DMS53 treated with DMSO at 0.1 percent for 48 hours (cell line): ENCODE measurements around the gene CCT3.
"Not testable (repeated sequence)": the region's sequence is repeated elsewhere in the genome, so short reads cannot be mapped to it uniquely, and the experiment has no call there.

ENCODE experiments used
- DNase-seq: peaks from one replicate; lab custom pipeline; 2025; ENCODE audit not compliant: unreplicated experiment; lab: John Stamatoyannopoulos, UW

Gene CCT3

DNA sequence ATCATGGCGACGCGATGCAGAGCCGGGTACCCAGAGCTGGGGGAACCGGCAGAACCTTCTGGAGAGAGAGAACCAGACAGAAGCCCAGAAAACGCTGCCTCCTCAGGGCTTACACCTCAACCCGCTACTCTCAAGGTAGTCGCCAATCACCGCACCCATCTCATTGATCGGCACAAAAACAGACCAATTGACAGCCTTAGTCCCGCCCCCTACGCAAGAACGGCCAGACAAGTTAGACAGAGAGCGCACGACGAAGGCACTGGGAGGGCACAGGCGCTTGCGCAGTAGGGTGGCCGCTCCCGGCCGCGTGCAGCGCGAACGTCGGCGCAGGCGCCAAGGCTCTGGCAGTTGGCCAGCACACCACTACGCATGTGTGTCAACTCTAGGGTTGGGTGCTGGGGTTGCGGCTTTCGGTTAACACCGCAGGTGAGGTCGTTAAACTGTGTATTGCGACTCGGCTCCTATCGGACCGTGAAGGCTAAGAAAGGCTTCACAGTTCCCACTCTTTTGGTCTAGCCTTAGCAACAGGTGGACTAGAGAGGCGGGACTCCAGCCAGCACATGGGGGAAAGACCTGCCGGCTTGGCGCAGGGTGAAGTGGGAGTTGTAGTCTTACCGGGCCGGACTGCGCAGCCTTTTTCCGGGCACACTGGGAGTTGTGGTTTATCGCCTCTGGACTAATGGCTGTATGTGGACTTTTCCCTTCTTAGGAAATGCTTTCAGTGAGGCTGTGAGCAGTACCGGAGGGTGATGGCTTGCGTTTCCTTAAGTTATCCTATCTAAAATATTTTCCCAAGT lies at the start of gene CCT3, which contains the start of gene TSACC:
TSS of gene CCT3 (minus strand) at position 113 of the 797 bp plus-strand sequence. CDS start at position 5, 108 bp downstream.
TSS of gene TSACC (plus strand) at position 347 of the 797 bp plus-strand sequence. CDS start 1,232 bp downstream, outside the sequence.
- DNase-seq, result peak; percentile 98

DNA sequence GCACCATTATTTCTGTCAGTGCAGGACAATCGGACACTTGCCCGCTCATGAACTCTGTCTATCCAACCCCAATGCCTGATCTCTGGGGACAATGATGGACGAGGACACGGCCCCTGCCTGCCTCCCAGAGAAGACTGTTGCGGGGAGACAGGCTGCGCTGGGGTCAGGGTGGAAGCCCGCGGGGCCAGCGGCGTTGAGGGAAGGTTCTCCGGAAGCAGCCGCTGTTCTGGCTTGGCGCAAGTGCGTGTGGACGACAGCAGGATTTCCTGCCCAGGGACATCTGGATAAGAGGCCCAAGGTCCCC lies 49.7 kb upstream of the CCT3 start:
- DNase-seq, result no peak

DNA sequence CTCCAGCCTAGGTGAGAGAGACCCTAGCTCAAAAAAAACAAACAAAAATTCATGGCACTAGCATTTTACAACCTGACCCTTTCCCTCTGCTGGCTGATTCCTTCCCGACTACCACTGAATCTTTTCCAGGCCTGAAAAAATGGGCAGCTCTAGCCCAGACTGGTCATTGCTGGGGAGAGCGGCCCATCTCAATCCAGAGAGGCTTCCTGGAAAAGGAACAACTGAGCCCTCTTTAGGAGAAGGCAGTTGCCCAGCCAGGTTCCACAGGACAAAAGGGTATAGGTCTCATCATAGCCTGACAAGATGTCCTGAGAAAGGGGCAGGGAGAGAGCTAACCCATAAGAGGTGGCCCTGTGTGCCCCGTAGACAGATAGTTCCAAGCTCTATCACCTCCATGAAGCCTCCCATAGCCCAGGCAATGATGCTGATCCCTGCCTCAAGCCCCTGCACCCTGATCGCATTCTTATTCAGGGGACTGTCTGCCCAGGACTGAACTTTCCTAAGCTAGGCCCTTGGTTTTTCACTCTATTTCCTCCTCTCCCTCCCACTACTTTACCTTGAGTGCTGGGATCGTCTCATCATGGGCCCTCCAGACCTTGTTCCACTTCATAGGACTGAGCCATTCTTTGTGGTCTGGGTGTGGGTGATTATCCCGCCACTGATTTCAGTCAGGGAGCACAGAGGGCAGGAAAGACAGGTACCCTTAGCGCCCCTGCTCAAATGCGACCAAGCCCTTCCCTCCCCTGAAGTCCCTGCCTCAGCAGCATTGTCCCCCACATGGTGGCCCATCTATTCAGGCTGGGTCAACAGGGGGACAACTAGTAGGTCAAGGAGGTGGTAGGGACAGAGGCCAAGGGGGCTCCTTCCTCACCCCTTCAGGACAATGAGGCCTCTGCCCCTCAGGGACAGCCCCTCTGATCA lies 49.1 kb upstream of the CCT3 start:
- DNase-seq, result no peak

DNA sequence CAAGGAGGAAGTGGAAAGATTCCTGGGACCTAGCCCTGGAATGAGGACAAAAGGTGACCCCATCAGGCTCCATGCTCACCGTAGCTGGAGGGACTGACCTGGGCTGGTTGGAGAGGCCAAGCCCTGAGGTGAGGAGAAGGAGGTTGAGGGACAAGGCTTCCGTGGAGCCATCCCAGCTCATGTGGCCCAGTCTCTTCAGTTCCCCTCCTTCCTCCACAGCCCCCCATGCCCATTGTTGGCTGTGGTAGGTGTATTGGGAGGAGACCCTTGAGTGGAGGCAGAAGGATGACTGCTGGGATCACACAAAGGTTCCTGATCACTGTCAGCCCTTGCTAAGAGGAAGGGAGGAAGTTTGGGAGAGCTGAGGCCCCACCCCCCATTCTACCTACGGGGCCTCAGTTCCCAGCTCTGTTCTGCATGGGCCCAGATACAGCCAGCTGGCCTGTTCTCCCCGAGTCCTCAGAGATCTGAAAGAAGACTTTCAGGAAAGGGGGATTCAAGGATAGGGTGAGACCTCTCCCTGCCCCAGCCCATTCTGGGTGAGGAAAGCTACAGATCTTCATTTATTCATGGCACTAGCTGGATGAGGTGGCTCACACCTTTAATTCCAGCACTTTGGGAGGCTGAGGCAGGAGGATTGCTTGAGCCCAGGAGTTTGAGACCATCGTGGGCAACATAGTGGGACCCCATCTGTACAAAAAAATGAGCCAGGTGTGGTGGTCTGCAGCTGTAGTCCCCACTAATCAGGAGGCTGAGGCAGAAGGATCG lies 48.2 kb upstream of the CCT3 start:
- no peak for DNase-seq

DNA sequence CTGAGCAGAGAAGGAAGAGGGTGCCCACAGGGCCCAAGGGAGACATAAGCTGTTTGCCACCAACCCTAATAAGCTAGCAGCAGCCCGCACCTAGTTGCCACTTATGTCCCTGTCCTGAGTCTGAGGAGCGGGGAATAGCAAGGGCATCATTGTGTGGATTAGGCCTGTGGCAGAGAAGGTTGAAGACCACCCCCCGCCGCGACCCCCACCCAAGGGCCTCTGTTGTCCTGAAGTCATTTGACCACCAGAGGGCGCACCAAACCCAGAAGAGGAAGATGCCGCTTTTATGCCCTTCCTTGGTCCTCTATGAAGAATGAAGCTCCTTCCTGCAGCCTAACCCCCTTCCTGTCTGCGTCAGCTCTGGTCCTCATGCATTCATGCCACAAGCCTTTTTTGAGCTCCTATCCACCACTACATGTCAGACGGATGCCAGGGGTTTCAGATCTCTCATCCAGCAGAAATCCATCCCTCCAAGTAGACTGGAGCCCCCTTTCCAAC lies 47.5 kb upstream of the CCT3 start:
- DNase-seq, result peak; percentile 87

DNA sequence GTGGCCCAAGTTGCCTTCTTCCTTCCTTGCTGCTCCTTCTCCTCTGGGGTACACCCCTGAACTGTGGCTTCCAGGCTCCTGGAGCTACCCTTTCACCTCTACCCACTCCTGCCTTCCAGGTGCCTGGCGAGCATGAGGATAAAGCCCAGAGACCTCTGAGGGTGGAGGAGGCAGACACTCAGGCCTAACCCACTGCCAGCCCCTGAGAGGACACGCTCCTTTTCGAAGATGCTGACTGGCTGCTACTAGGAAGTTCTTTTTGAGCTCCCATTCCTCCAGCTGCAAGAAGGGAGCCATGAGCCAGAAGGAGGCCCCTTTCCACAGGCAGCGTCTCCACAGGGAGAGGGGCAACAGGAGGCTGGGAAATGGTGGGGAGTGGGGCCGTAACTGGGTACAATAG lies 46.6 kb upstream of the CCT3 start:
- no peak for DNase-seq

DNA sequence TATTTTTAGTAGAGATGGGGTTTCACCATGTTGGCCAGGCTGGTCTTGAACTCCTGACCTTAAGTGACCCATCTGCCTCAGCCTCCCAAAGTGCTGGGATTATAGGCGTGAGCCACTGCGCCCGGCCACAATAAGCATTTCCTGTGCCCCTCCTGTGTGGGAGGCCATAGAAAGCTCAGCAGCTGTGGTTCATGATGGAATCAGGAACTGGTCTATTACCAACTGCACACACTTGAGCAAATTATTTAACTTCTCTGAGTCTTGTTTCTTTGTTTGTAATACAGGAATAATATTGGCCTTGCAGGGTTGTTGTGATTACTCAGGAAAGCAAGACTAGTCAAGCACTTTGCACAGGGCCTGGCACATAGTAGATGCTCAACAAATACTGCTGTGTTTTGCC lies 45.9 kb upstream of the CCT3 start:
- no peak for DNase-seq

DNA sequence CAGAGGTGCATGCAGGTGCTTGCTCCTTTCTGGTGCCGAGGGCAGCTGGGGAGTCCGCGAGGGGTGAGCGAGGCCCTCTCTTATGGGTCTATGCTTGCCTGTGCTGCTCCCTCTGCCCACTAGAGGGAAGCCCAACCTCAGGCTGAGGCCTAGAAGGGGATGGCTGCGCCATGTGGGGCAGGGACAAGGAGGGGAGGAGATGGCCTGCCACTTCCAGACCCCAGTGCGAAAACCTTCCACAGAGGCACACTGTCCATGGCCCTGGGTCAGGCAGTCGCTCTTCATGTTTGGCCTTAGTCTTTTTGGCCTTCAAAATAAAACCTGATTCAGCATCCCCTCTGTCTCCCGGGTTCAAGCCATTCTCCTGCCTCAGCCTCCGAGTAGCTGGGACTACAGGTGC lies 44.9 kb upstream of the CCT3 start:
- DNase-seq, result peak; percentile 72

DNA sequence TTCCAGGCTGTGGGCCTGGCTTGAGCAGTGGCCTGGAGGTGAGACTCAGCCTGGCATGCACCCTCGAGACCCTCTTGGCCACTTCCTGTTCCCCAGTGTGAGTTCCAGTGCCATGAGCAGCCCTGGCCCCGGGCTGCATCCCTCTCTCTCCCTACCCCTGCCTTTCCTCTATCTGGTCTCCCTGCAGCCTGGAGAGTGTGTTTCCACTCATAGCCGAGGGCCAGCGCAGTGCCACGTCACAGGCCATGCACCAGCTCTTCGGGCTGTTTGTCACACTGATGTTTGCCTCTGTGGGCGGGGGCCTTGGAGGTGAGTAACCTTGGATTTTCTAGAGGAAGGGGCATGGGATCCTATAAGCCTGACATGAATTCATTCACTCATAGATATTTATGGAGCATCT lies 44.5 kb upstream of the CCT3 start:
- DNase-seq, result no peak

DNA sequence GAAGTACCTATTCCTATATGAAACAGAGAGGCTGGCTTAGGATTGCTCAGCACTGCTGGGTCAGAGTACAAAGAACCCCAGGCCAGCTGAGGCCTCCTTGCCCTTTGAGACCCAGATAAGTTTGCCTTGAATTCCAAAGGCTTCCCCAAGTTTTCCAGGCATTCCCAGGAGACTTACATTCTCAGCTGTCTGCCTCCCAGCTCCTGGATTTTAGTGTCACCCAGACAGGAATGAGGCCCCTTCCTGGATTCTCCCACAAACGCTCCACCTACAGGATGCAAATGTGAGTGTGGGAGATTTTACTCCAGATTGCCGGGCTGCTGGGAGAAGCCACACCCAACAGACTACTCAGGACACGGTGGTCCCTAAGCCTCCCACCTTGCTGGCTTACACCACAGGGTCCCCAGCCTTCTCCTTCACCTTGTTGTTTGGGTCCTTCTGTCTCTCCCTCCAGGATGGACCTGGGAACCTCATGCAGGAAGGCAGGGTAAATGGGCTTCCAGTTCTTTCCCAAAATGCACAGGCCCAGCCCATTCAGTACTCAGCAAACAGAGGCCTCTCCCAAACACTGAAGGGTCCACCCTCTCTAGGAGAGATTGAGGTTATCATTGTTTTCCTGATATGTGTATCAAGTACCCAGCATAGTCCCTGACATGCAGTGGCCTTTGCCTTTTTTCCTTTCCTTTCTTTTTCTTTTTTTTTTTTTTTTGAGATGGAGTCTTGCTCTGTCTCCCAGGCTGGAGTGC lies 41.5 kb upstream of the CCT3 start:
- no peak for DNase-seq

DNA sequence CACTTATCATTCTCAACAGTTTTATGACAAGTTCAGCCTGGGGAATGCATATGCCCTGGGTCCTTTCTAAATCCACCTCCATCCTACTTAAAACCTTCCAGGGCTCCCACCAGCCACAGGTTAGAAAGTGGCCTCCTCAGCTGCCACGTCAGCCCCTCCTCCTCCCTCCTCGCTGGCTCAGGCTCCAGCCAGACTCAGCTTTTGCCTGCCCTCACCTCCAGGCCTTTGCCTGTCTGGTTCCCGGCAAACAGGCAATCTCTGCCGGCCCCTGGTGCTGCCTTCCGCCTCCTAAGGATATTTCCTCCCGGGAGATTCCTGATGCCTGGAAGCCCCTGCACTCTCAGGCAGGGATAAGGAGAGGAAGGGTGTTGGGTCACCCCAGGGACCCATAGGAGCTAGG lies 40.5 kb upstream of the CCT3 start:
- no peak for DNase-seq

DNA sequence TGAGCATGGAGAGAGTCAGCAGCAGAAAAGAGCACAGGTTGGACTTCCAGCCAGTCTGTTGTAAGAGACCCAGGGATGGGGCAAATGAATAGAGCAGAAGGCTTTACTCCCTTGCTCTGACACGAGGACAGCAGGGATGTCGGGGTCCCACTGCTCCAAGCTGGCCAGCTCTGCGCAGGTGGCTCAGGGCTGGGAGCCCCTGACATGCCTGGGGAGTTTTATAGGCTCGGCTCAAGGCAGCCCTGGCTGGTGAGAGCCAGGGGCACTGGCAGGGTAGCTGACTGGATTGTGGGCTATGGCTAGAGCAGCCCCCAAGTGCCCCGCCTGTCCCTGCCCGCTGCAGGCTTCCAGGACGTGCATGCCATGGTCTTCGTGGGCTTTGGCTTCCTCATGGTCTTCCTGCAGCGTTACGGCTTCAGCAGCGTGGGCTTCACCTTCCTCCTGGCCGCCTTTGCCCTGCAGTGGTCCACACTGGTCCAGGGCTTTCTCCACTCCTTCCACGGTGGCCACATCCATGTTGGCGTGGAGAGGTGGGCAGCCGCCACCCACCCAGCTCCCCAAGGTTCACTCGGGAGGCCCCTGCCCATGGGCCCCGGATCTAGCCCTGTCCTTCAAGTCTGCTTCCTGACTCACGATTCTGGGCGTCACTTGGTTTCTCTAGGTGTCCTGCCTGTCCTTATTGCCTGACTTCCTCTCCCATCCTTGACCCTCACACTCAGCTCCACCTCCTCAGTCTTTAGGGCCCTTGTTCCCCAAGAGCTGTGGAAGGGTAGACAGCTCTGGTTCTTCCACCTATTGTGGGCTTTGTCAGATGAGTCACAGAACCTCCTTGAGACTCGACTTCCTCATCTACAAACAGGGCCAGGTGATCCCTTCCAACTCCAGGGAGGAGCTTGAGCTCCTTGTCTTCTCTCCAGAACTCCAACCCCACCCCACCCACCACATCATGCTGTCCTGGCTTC lies 39.1 kb upstream of the CCT3 start:
- no peak for DNase-seq

DNA sequence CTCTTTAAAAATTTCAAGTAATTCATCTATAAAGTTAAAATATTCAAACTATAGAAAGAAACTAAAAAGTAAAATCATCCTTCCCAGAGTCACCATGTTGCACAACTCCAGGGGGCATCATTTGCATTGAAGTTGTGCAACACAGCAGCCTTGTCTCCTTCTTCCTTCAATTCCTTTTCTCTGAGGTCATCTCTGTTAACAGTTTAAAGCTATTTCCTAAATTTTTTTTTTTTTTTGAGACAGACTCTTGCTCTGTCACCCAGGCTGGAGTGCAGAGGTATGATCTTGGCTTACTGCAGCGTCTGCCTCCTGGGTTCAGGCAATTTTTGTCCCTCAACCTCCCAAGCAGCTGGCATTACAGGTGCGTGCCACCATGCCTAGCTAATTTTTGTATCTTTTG lies 38.1 kb upstream of the CCT3 start:
- no peak for DNase-seq

DNA sequence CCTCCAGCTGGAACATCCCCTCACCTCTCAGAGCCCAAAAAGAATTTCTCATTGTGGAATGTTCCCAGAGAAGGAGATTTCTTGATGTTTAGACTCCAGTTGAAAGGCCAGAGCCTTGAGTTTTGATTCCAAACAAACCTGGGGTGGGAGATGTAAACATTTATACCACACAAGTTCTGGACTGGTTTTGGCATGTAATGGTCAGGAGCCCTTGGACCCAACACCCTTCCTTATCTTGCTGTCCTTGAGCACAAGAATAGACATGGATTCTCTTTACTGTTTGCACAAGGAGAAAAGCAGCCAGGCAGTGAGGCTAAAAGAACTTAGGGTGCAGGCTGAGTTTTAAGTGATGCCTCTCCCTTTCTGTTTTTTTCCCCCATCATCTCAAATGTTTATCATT lies 35.5 kb upstream of the CCT3 start:
- no peak for DNase-seq

DNA sequence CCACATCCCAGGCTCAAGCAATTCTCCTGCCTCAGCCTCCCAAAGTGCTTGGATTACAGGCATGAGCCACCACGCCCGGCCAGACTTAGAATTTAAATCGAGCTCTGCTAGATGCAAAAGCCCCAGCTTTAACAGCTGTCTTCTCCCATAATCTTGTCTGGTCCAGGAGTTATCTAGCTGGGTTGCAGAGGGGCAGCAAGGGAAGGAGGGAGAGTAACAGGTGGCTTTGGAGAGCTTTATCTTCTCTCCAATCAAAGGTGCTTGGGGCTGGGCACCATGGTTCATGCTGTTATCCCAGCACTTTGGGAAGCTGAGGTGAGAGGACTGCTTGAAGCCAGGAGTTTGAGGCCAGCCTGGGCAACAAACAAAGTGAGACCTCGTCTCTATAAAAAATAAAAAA lies 34.8 kb upstream of the CCT3 start:
- no peak for DNase-seq

DNA sequence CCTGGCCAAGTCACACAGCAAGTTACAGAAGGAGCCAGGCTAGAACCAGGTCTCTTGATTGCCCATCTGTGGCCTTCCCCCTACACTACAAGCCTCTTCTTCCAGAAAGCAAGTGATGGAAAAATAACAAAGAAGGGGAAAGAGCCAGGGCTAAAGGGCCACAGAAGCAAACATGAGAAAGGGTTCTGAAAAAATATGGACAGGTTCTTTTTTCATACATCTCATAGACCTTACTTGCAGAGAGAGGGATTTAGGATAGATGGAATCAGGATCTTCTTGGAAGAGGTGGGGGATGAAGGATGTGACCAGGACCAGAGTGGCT lies 34.1 kb upstream of the CCT3 start:
- DNase-seq, result no peak

DNA sequence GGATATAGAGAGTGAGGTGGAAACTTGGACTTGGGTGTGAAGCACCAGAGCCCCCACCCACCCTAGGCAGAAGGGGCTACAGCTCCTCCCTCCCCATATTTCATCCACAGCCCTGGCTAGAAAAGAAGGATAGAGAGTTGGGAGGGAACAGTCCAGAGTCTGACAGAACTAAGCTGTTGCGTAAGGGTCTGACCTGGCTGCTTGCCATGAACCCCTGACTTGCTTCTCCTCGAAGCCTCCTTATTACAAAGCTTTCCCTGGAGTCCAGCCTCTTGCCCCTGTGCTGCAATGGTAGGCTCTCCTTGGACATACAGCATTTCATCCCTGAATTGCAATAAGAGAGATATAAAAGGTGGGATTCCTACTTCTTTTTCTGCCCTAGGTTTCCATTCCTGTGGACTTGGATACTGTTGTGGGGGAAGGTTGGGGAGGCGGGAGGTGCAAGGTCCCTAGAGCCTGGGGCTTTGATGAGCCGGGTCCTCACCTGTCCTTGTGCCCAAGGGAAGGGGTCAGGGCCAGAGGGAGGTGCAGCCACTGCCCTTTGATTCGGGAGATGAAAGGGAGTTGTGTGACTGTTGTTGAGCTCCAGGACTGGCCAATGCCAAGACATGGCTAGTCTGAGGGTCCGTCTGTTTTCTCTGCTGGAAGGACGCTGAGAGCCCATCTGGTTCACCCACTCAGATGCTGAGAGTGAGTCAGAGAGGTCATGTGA lies 33.6 kb upstream of the CCT3 start:
- no peak for DNase-seq

DNA sequence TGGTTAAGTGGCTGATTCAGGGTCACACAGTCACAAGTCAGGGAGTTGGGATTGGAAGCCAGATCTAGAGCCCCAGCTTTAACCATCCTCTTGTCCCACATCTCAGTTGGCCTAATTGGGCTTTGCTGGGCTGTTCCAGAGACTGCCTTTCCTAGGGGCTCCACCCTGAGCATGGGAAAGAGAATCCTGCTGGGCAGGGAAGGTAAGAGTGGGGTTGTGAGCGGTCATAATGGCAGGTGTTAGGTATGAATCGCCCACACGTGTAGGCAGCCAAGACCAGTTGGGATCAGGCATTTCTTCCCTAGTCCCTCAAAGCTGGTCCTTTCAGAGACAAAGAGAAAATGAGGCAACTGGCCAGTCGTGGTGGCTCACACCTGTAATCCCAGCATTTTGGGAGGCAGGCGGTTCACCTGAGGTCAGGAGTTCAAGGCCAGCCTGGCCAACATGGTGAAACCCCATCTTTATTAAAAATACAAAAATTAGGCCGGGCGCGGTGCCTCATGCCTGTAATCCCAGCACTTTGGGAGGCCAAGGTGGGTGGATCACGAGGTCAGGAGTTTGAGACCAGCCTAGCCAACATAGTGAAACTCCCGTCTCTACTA lies 31.7 kb upstream of the CCT3 start:
- DNase-seq, result not testable (repeated sequence)
